Cardiac muscle cell (in vitro differentiated cells and primary cell): ENCODE data around the gene ZDHHC20. TPM values are rescaled to one million over a fixed set of nuclear protein-coding genes. Genes with fewer than 3 reads are reported as not detected.
A peak's percentile ranks its signal among the peaks of the same experiment; 100 is the strongest.

Experiments
- DNase-seq, 2 donors: peaks; one replicate each; pipeline versions ENCODE4 v3.0.0 to v3.0.0-alpha.2; 2010 to 2017; ENCODE audit warnings: low read depth in 1 of 2, low spot score in 1 of 2
- H3K27ac ChIP-seq: fragments of 200-600 bp; sonication (generic); 2 replicates; pipeline ENCODE4 v1.5.1; 2016
- H3K27me3 ChIP-seq: fragments of 200-600 bp; sonication (generic); 2 replicates; pipeline ENCODE4 v1.6.0; 2016; ENCODE audit warnings: control low read depth
- H3K36me3 ChIP-seq: fragments of 200-600 bp; sonication (generic); 2 replicates; pipeline ENCODE4 v1.5.1; 2016; ENCODE audit warnings: control low read depth
- H3K4me1 ChIP-seq: fragments of 200-600 bp; sonication (generic); 2 replicates; pipeline ENCODE4 v1.8.1; 2017; ENCODE audit warnings: low read depth, mild to moderate bottlenecking, mixed run types
- H3K4me3 ChIP-seq: fragments of 200-600 bp; sonication (generic); 2 replicates; pipeline ENCODE4 v1.5.1; 2016; ENCODE audit warnings: mild to moderate bottlenecking
- H3K9me3 ChIP-seq: fragments of 200-600 bp; sonication (generic); 2 replicates; pipeline ENCODE4 v1.5.1; 2017; ENCODE audit warnings: low read depth, mild to moderate bottlenecking, control low read depth
- polyA plus RNA-seq: library from polyadenylated mRNA; unstranded; fragments of >200 nt; fragmentation: Nextera tagmentation; extraction: Ambion mirVana; gene quantifications from 2 replicates; pipeline ENCODE4 v1.2.1, GENCODE V29; 2016
- total RNA-seq: library from RNA; depleted of rRNA; stranded (reverse); fragments of >200 nt; gene quantifications from 2 replicates; pipeline ENCODE4 v1.2.3, GENCODE V29; 2016
- TF ChIP-seq, protein P1 (sequence below): IDR thresholded peaks from 2 replicates; pipeline ENCODE4 v1.5.1; 2012; ENCODE audit warnings: low read depth, mild to moderate bottlenecking, low read length

The ZDHHC20 gene
- total and polyA plus RNA-seq, 2 experiments from 2014 or later: 28.8 to 38.5 TPM

DNA sequence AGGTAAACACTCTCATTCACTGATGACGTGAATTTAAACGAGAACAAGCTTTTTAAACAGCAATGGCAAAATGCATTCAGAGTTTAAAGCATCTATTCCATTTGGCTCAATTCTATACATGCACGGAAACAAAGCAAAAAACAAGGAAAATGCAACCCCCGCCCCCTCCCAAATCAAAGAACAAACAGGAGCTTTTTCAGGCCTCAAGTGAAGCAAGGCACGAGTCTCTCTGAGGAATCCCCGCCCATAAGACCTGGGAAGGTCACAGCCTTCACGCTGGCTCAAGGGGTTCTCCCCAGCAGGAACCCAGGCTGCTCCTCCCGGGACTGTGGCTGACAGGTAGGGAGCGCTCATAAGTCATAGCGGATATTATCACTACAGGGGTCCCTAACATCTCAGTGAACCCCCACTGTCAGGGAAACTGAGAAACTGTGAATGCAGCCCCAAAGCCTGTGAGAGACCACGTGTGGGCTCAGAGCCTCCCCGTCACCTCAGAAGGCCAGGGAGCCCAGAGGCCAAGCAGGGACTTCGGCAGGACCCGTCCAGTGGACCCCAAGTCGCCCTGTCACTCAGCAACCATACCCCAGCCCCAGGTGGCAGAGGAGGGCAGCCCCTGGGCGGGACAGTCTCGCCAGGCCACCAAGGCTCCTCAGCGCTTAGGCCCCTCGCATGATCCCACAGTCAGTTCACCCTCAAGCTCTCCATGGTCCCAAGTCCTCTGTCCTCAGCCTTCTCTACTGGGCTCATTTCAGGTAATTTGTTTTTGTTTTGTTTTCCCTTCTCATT lies 117.3 kb downstream of the ZDHHC20 start:
- DNase-seq: no peak
- Histone ChIP-seq H3K27ac (no peak overlapping the region), H3K4me1 (no peaks in the 10 kb centered on the region), H3K9me3 (no peaks in the 10 kb centered on the region), H3K27me3 (no peaks in the 10 kb centered on the region), H3K4me3 (no peak overlapping the region), H3K36me3 (no peaks in the 10 kb centered on the region)
- TF ChIP-seq, protein P1, sequence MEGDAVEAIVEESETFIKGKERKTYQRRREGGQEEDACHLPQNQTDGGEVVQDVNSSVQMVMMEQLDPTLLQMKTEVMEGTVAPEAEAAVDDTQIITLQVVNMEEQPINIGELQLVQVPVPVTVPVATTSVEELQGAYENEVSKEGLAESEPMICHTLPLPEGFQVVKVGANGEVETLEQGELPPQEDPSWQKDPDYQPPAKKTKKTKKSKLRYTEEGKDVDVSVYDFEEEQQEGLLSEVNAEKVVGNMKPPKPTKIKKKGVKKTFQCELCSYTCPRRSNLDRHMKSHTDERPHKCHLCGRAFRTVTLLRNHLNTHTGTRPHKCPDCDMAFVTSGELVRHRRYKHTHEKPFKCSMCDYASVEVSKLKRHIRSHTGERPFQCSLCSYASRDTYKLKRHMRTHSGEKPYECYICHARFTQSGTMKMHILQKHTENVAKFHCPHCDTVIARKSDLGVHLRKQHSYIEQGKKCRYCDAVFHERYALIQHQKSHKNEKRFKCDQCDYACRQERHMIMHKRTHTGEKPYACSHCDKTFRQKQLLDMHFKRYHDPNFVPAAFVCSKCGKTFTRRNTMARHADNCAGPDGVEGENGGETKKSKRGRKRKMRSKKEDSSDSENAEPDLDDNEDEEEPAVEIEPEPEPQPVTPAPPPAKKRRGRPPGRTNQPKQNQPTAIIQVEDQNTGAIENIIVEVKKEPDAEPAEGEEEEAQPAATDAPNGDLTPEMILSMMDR: no peak

DNA sequence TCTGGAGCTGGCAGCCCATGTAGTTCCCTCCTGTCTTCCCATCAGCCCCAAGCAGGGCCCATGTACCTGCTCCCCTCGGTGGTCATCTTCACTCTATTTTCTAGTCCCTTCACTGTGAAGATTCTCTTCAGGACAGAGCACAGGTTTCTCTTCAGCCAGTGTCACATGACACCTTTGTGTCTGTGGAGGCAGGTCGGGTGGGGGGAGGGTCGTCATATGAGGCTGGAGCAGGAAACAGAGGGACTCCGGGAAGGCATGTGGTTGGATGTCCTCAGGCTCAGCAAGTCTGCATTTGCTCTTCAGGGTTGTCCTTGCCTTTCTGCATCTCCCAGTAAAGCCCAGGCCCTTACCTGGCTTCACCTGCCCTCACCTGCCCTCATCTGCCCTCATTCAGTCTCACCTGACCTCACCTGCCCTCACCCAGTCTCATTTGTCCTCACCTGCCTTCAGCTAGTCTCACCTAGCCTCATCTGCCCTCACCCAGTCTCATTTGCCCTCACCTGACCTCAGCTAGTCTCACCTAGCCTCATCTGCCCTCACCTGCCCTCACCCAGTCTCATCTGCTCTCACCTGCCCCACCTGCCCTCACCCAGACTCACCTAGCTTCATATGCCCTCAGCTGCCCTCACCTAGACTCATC lies 120.3 kb downstream of the ZDHHC20 start:
- Histone ChIP-seq H3K4me3 (no peak overlapping the region), H3K9me3 (no peaks in the 10 kb centered on the region), H3K4me1 (no peaks in the 10 kb centered on the region), H3K27ac (no peak overlapping the region), H3K36me3 (no peaks in the 10 kb centered on the region), H3K27me3 (no peaks in the 10 kb centered on the region)
- TF ChIP-seq, protein P1: no peak
- DNase-seq: no peak

DNA sequence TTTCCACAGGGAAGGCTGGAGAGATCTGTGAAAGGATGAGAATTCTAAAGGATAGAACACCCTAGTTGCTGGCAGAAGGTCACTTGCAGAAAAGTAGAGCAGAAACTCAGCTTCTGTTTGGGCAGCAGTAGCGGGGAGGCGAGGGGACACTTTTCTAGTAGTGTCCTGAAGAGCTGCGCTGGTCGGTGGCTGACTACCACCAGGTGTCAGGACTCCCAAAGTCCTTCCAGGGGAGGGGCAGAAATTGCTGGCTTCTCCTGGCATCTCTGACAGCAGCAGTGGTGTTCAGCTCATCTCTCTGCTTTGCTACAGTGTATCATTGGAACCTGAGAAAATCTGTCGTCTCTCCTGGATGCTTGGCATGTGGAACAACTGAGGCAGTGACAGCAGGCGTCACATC lies 120.9 kb downstream of the ZDHHC20 start:
- TF ChIP-seq, protein P1: no peak
- Histone ChIP-seq H3K36me3 (no peaks in the 10 kb centered on the region), H3K27ac (no peak overlapping the region), H3K4me3 (no peak overlapping the region), H3K27me3 (no peaks in the 10 kb centered on the region), H3K9me3 (no peaks in the 10 kb centered on the region), H3K4me1 (no peaks in the 10 kb centered on the region)
- no peak for DNase-seq

DNA sequence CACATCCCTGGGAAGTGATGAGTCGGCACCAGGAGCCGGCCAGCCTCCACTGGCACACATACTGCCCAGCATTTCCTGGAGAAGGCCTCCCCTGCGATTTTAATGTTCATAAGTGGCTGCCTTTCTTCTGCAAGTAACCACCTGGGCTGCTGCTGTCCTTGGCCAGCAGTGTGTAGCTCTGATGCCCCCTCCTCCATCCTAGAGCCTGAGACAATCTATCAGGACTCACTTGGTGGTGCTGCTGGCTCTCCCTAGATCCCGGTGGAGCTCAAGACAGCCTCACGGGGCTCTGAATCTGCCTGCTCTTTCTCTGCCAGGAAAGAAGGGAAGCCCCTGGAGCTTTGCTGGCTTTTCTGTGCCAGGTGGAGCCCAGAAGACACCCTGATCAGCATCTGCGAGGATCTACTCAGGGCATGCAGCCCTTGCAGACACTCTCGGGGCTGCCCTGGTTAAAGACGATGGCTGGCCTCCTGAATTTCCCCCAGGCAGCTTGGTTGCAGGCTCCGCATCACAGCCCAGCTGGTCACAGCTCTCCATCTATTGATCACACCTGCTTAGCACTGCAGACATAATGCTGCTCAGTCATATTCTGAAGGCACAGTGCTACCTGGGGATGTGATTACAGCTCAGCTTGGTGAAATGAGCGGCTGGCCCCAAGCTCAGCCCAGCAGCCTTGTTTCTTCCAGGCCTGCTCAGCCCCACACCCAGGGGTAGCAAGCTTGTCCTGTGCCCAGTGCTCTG lies 122.3 kb downstream of the ZDHHC20 start:
- H3K27ac ChIP-seq: no peak overlapping the region
- TF ChIP-seq, protein P1: no peak

DNA sequence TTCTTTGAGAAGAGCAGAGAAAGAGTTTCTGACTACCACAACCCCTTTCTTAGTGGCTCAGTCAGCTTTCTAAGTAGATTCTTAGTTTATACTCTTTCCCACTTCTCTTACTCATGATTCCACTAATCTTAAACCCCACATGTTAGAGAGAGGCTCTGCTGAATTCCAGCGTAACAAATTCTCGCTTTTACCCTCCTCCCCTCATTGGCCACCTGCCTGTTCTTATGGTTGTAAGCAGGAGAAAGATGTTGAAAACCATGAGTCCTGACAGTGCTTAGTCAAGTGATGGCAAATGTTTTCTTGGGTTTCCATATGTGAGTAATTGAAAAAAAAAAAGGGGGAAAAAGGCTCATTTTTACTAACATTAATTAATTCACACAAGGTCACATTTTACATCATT lies 125.9 kb downstream of the ZDHHC20 start:
- TF ChIP-seq, protein P1: no peak
- no peaks in the 10 kb centered on the region for H3K4me1 ChIP-seq
- H3K27ac ChIP-seq: no peak overlapping the region
- DNase-seq: peak in 1 of 2 donors; percentile 53
- peaks cover 13% of the 10 kb centered on the region for H3K27me3 ChIP-seq
- H3K4me3 ChIP-seq: no peak overlapping the region
- H3K9me3 ChIP-seq: no peaks in the 10 kb centered on the region
- no peaks in the 10 kb centered on the region for H3K36me3 ChIP-seq

More for the DNA sequence above, 122.3 kb downstream of the ZDHHC20 start:
- Histone ChIP-seq H3K27me3 (no peaks in the 10 kb centered on the region), H3K36me3 (no peaks in the 10 kb centered on the region), H3K4me1 (no peaks in the 10 kb centered on the region), H3K4me3 (no peak overlapping the region), H3K9me3 (no peaks in the 10 kb centered on the region)
- DNase-seq: no peak
